ENCODE measurements around the gene CELF4. TPM values are rescaled to one million over a fixed set of nuclear protein-coding genes. Genes with fewer than 3 reads are reported as not detected.

CELF4 gene
- total and polyA plus RNA-seq, 2 donors (not counting 3 experiments of a cell fraction or from before 2014, with no cell fraction given): not detected

GRCh38 chr18:37607281-37607680 is 41.7 kb upstream of the CELF4 start:
- no peaks in the 10 kb centered on the region for H3K79me2 ChIP-seq (ENCODE audit: control insufficient read depth, insufficient read depth, low read length)
- H4K20me1 ChIP-seq (replicated peaks; ENCODE audit: control insufficient read depth, extremely low read depth, insufficient read depth, low read length): no peaks in the 10 kb centered on the region
- BruUV-seq (replicated peaks): no TSS peak
- H3K4me1 ChIP-seq (ENCODE audit: control insufficient read depth, extremely low read depth, insufficient read depth, low read length): no peaks in the 10 kb centered on the region
- no peak overlapping the region for H3K4me3 ChIP-seq (replicated peaks in 1 of 3; ENCODE audit: insufficient read depth in 1 of 3, low read depth in 1 of 3, low read length in 3 of 3)
- POLR2A ChIA-PET: no interaction called here
- no peak overlapping the region for H3K27ac ChIP-seq (ENCODE audit: insufficient read depth, low read depth, low read length)
- H3K4me2 ChIP-seq (ENCODE audit: insufficient read depth, low read length): no peak overlapping the region
- FAIRE-seq (no peak), DNase-seq (ENCODE audit: low read depth, low spot score) (no peak)
- CTCF ChIA-PET: no interaction called here
- H3K9ac ChIP-seq (replicated peaks; ENCODE audit: extremely low read depth, insufficient read depth, low read length): no peak overlapping the region
- H3K27me3 ChIP-seq (ENCODE audit: control insufficient read depth in 2 of 2, insufficient read depth in 2 of 2, low read length in 2 of 2): no peaks in the 10 kb centered on the region
- H3K9me1 ChIP-seq (replicated peaks; ENCODE audit: control insufficient read depth, extremely low read depth, insufficient read depth, low read length): no peaks in the 10 kb centered on the region
- TF ChIP-seq POLR2A (IDR thresholded peaks at IDR 0.05; ENCODE audit: low read depth, low read length) (no peak), GATA2 (IDR thresholded peaks at IDR 0.05; ENCODE audit: insufficient read depth, insufficient read length, low read depth, low read length) (no peak), EZH2 (IDR thresholded peaks at IDR 0.05; ENCODE audit: borderline replicate concordance, low read depth, low read length, severe bottlenecking) (no peak), POLR2AphosphoS5 (IDR thresholded peaks at IDR 0.05; ENCODE audit: insufficient read depth, low read depth, low read length) (no peak), CTCF (IDR thresholded peaks at IDR 0.05; ENCODE audit: extremely low read depth in 1 of 2, insufficient read depth in 1 of 2, low read depth in 1 of 2, low read length in 2 of 2) (no peak), MYC (IDR thresholded peaks at IDR 0.05; ENCODE audit: low read depth, low read length) (no peak), JUN (IDR thresholded peaks at IDR 0.05; ENCODE audit: borderline replicate concordance, insufficient read depth, insufficient read length, low read depth) (no peak), FOS (IDR thresholded peaks at IDR 0.05; ENCODE audit: borderline replicate concordance, insufficient read depth, low read length) (no peak)
- TF ChIP-seq, protein P1, sequence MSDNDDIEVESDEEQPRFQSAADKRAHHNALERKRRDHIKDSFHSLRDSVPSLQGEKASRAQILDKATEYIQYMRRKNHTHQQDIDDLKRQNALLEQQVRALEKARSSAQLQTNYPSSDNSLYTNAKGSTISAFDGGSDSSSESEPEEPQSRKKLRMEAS (IDR thresholded peaks at IDR 0.05; ENCODE audit: insufficient read depth, insufficient read length): no peak
- H3K36me3 ChIP-seq (ENCODE audit: control insufficient read depth in 2 of 2, extremely low read depth in 1 of 2, insufficient read depth in 2 of 2, low read length in 2 of 2): no peaks in the 10 kb centered on the region
- peaks cover 5% of the 10 kb centered on the region for H3K9me3 ChIP-seq (replicated peaks; ENCODE audit: control insufficient read depth, insufficient read depth, low read length)
- intact Hi-C loops (cut with micrococcal nuclease): no loop called here
- dilution Hi-C loops (cut with MboI; ENCODE audit: extremely low pct_ligation_motif_present, low sequenced_read_pairs): no loop called here
- no peak overlapping the region for H2AFZ ChIP-seq (ENCODE audit: low read depth, low read length)
